Activated naive CD4-positive, alpha-beta T cell treated with anti-CD3 and anti-CD28 coated beads, Interleukin-2, amount 10 ng/mL, durations not matched to agents 7 days and 5 days (primary cell): ENCODE measurements around the gene EEFSEC.

Experiments used
- CTCF ChIA-PET: fragments of 350-600 bp; sonication (Branson Sonifier 250); formaldehyde crosslinking; loops from one replicate; lab custom pipeline; 2021; ENCODE audit warnings: antibody characterized with exemption; lab: Charles Lee
- DNase-seq: peaks from one replicate; pipeline ENCODE4 v3.0.0-alpha.2; 2020
- H3K27ac Mint-ChIP-seq: one replicate; pipeline ENCODE4 v1.8.0; 2021; ENCODE audit warnings: mild to moderate bottlenecking, moderate library complexity, mixed read lengths
- H3K27me3 Mint-ChIP-seq: one replicate; pipeline ENCODE4 v1.8.0; 2021; ENCODE audit warnings: mild to moderate bottlenecking, mixed read lengths
- H3K36me3 Mint-ChIP-seq: one replicate; pipeline ENCODE4 v1.8.0; 2021; ENCODE audit warnings: mixed read lengths
- H3K4me1 Mint-ChIP-seq: one replicate; pipeline ENCODE4 v1.8.0; 2021; ENCODE audit warnings: mixed read lengths
- H3K4me3 Mint-ChIP-seq: one replicate; pipeline ENCODE4 v1.8.0; 2021; ENCODE audit warnings: mild to moderate bottlenecking, moderate library complexity, mixed read lengths
- H3K9me3 Mint-ChIP-seq: one replicate; pipeline ENCODE4 v1.8.0; 2021; ENCODE audit warnings: mixed read lengths

EEFSEC gene

GRCh38 chr3:128286691-128287090 is 133.4 kb downstream of the EEFSEC start:
- Mint-ChIP-seq H3K4me3 (no peak overlapping the region), H3K36me3 (peaks cover 23% of the 10 kb centered on the region), H3K27ac (no peak overlapping the region), H3K9me3 (no peaks in the 10 kb centered on the region), H3K4me1 (no peaks in the 10 kb centered on the region), H3K27me3 (no peaks in the 10 kb centered on the region)
- DNase-seq = no peak
- CTCF ChIA-PET = no interaction called here

GRCh38 chr3:128287216-128287615 is 133.9 kb downstream of the EEFSEC start:
- Mint-ChIP-seq H3K27ac (no peak overlapping the region), H3K27me3 (no peaks in the 10 kb centered on the region), H3K36me3 (peaks cover 23% of the 10 kb centered on the region), H3K9me3 (no peaks in the 10 kb centered on the region), H3K4me3 (no peak overlapping the region), H3K4me1 (no peaks in the 10 kb centered on the region)
- DNase-seq = no peak
- CTCF ChIA-PET = no interaction called here

- peaks cover 12% of the 10 kb centered on the region for H3K4me1 Mint-ChIP-seq
- no peaks in the 10 kb centered on the region for H3K27me3 Mint-ChIP-seq
- no peak for DNase-seq
- CTCF ChIA-PET = no interaction called here
- H3K36me3 Mint-ChIP-seq = peaks cover 31% of the 10 kb centered on the region
- H3K4me3 Mint-ChIP-seq = no peak overlapping the region
- no peak overlapping the region for H3K27ac Mint-ChIP-seq
- no peaks in the 10 kb centered on the region for H3K9me3 Mint-ChIP-seq
These were observed 136.3 kb downstream of the EEFSEC start for GRCh38 chr3:128289534-128289933.

GRCh38 chr3:128290484-128290883 is 137.2 kb downstream of the EEFSEC start:
- H3K27me3 Mint-ChIP-seq = no peaks in the 10 kb centered on the region
- peaks cover 31% of the 10 kb centered on the region for H3K36me3 Mint-ChIP-seq
- H3K27ac Mint-ChIP-seq = no peak overlapping the region
- H3K4me1 Mint-ChIP-seq = peaks cover 21% of the 10 kb centered on the region
- CTCF ChIA-PET = no interaction called here
- no peak overlapping the region for H3K4me3 Mint-ChIP-seq
- no peak for DNase-seq
- H3K9me3 Mint-ChIP-seq = no peaks in the 10 kb centered on the region

- Mint-ChIP-seq H3K27me3 (no peaks in the 10 kb centered on the region), H3K4me1 (peaks cover 35% of the 10 kb centered on the region), H3K27ac (peak overlapping the region; percentile 82), H3K36me3 (peaks cover 30% of the 10 kb centered on the region), H3K4me3 (no peak overlapping the region), H3K9me3 (peaks cover 3% of the 10 kb centered on the region)
- no peak for DNase-seq
- CTCF ChIA-PET = no interaction called here
These were observed 140.6 kb downstream of the EEFSEC start for GRCh38 chr3:128293930-128294329.

- peak overlapping the region; percentile 77 for H3K27ac Mint-ChIP-seq
- H3K27me3 Mint-ChIP-seq = no peaks in the 10 kb centered on the region
- H3K36me3 Mint-ChIP-seq = peaks cover 24% of the 10 kb centered on the region
- H3K9me3 Mint-ChIP-seq = peaks cover 3% of the 10 kb centered on the region
- DNase-seq = peak; percentile 40
- CTCF ChIA-PET = no interaction called here
- H3K4me3 Mint-ChIP-seq = no peak overlapping the region
- H3K4me1 Mint-ChIP-seq = peaks cover 35% of the 10 kb centered on the region
These were observed 141.8 kb downstream of the EEFSEC start for GRCh38 chr3:128294999-128295468.

- Mint-ChIP-seq H3K4me3 (no peak overlapping the region), H3K4me1 (peaks cover 35% of the 10 kb centered on the region), H3K27me3 (no peaks in the 10 kb centered on the region), H3K36me3 (peaks cover 16% of the 10 kb centered on the region), H3K9me3 (peaks cover 3% of the 10 kb centered on the region), H3K27ac (no peak overlapping the region)
- no peak for DNase-seq
- CTCF ChIA-PET = interaction anchor here (1.0 kb wide), 1 partner anchor 25 kb away, joined by 3 read pairs; no protein-coding TSS in a partner anchor
These were observed 143.4 kb downstream of the EEFSEC start for GRCh38 chr3:128296469-128297251.

GRCh38 chr3:128297401-128298138 is 144.3 kb downstream of the EEFSEC start:
- CTCF ChIA-PET = interaction anchor here (0.9 kb wide), 1 partner anchor 24 kb away, joined by 3 read pairs; no protein-coding TSS in a partner anchor
- no peak for DNase-seq

GRCh38 chr3:128301186-128302023 is 148.1 kb downstream of the EEFSEC start:
- Mint-ChIP-seq H3K9me3 (peaks cover 3% of the 10 kb centered on the region), H3K27me3 (no peaks in the 10 kb centered on the region), H3K4me3 (no peak overlapping the region), H3K27ac (no peak overlapping the region), H3K36me3 (peaks cover 12% of the 10 kb centered on the region), H3K4me1 (peaks cover 4% of the 10 kb centered on the region)
- no peak for DNase-seq
- CTCF ChIA-PET = no interaction called here

More at GRCh38 chr3:128297401-128298138, 144.3 kb downstream of the EEFSEC start:
- Mint-ChIP-seq H3K4me3 (no peak overlapping the region), H3K27me3 (no peaks in the 10 kb centered on the region), H3K27ac (no peak overlapping the region), H3K9me3 (peaks cover 3% of the 10 kb centered on the region), H3K4me1 (peaks cover 35% of the 10 kb centered on the region), H3K36me3 (peaks cover 16% of the 10 kb centered on the region)

GRCh38 chr3:128306481-128306880 is 153.2 kb downstream of the EEFSEC start:
- Mint-ChIP-seq H3K27me3 (no peaks in the 10 kb centered on the region), H3K27ac (no peak overlapping the region), H3K36me3 (peaks cover 9% of the 10 kb centered on the region), H3K4me3 (no peak overlapping the region), H3K9me3 (no peaks in the 10 kb centered on the region), H3K4me1 (no peaks in the 10 kb centered on the region)
- no peak for DNase-seq
- CTCF ChIA-PET = interaction anchor here (1.3 to 4.1 kb wide), 2 partner anchors 15 to 80 kb away, joined by 4 to 17 read pairs; no protein-coding TSS in a partner anchor

- no peak for DNase-seq
- Mint-ChIP-seq H3K27ac (no peak overlapping the region), H3K9me3 (no peaks in the 10 kb centered on the region), H3K4me3 (no peak overlapping the region), H3K4me1 (no peaks in the 10 kb centered on the region), H3K36me3 (peaks cover 9% of the 10 kb centered on the region), H3K27me3 (no peaks in the 10 kb centered on the region)
- CTCF ChIA-PET = interaction anchor here (1.3 to 4.1 kb wide), 2 partner anchors 14 to 80 kb away, joined by 4 to 17 read pairs; no protein-coding TSS in a partner anchor
These were observed 153.8 kb downstream of the EEFSEC start for GRCh38 chr3:128307029-128307633.

- no peak overlapping the region for H3K27ac Mint-ChIP-seq
- H3K27me3 Mint-ChIP-seq = no peaks in the 10 kb centered on the region
- DNase-seq = no peak
- peaks cover 9% of the 10 kb centered on the region for H3K36me3 Mint-ChIP-seq
- CTCF ChIA-PET = interaction anchor here (4.1 kb wide), 1 partner anchor 14 kb away, joined by 17 read pairs; no protein-coding TSS in a partner anchor
- no peak overlapping the region for H3K4me3 Mint-ChIP-seq
- no peaks in the 10 kb centered on the region for H3K9me3 Mint-ChIP-seq
- no peaks in the 10 kb centered on the region for H3K4me1 Mint-ChIP-seq
These were observed 154.6 kb downstream of the EEFSEC start for GRCh38 chr3:128307781-128308469.

- no peaks in the 10 kb centered on the region for H3K9me3 Mint-ChIP-seq
- H3K4me1 Mint-ChIP-seq = peaks cover 4% of the 10 kb centered on the region
- no peak overlapping the region for H3K27ac Mint-ChIP-seq
- CTCF ChIA-PET = interaction anchor here (1.0 to 4.1 kb wide), 2 partner anchors 12 to 55 kb away, joined by 3 to 17 read pairs; no protein-coding TSS in a partner anchor
- H3K4me3 Mint-ChIP-seq = no peak overlapping the region
- no peaks in the 10 kb centered on the region for H3K27me3 Mint-ChIP-seq
- DNase-seq = no peak
- H3K36me3 Mint-ChIP-seq = peaks cover 7% of the 10 kb centered on the region
These were observed 155.7 kb downstream of the EEFSEC start for GRCh38 chr3:128309026-128309425.
